Smooth muscle cell (in vitro differentiated cells): ENCODE measurements around the gene RCSD1. TPM values are rescaled to one million over a fixed set of nuclear protein-coding genes. Genes with fewer than 3 reads are reported as not detected.

Experiments
- DNase-seq: peaks from one replicate; lab custom pipeline; 2025; ENCODE audit not compliant: unreplicated experiment; lab: John Stamatoyannopoulos, UW
- H2AFZ ChIP-seq: fragments of 200-600 bp; sonication (generic); 2 replicates; pipeline ENCODE4 v1.6.0; 2016; ENCODE audit warnings: antibody characterized with exemption, low read depth, mild to moderate bottlenecking
- H3F3A ChIP-seq: fragments of 200-600 bp; sonication (generic); 2 replicates; pipeline ENCODE4 v1.6.0; 2017; ENCODE audit warnings: antibody characterized with exemption, low read depth
- H3K27ac ChIP-seq: fragments of 200-600 bp; sonication (generic); 2 replicates; pipeline ENCODE4 v1.5.1; 2016; ENCODE audit warnings: low read depth, mild to moderate bottlenecking
- H3K27me3 ChIP-seq: fragments of 200-600 bp; sonication (generic); 2 replicates; pipeline ENCODE4 v1.6.1; 2016; ENCODE audit warnings: low read depth, mild to moderate bottlenecking
- H3K36me3 ChIP-seq: fragments of 200-600 bp; sonication (generic); 2 replicates; pipeline ENCODE4 v1.5.1; 2016; ENCODE audit warnings: low read depth
- H3K4me1 ChIP-seq: fragments of 200-600 bp; sonication (generic); 2 replicates; pipeline ENCODE4 v1.5.1; 2016; ENCODE audit warnings: low read depth
- H3K4me2 ChIP-seq: fragments of 200-600 bp; sonication (generic); 2 replicates; pipeline ENCODE4 v1.6.0; 2016; ENCODE audit warnings: mild to moderate bottlenecking
- H3K4me3 ChIP-seq: fragments of 200-600 bp; sonication (generic); 2 replicates; pipeline ENCODE4 v1.5.1; 2016; ENCODE audit warnings: mild to moderate bottlenecking
- H3K79me2 ChIP-seq: fragments of 200-600 bp; sonication (generic); 2 replicates; pipeline ENCODE4 v1.6.0; 2016; ENCODE audit warnings: low read depth, mild to moderate bottlenecking
- H3K9ac ChIP-seq: fragments of 200-600 bp; sonication (generic); 2 replicates; pipeline ENCODE4 v1.6.0; 2016; ENCODE audit warnings: low read depth
- H3K9me3 ChIP-seq: fragments of 200-600 bp; sonication (generic); replicated peaks from 2 replicates; pipeline ENCODE4 v1.5.1; 2016; ENCODE audit warnings: low read depth
- H4K20me1 ChIP-seq: fragments of 200-600 bp; sonication (generic); 2 replicates; pipeline ENCODE4 v1.6.0; 2016; ENCODE audit warnings: low read depth
- CTCF ChIP-seq: fragments of 200-600 bp; sonication (generic); IDR thresholded peaks from 2 replicates; pipeline ENCODE4 v1.5.1; 2017; ENCODE audit warnings: borderline replicate concordance, mild to moderate bottlenecking, antibody characterized with exemption; ENCODE audit not compliant: insufficient read depth, poor library complexity, severe bottlenecking
- WGBS: methylation state at CpG from one replicate; pipeline ENCODE4 v1.1.7; 2016; ENCODE audit warnings: low lambda C conversion rate; 5-methylcytosine and 5-hydroxymethylcytosine counted together
- polyA plus RNA-seq: library from polyadenylated mRNA; unstranded; fragments of >200 nt; fragmentation: Nextera tagmentation; extraction: Ambion mirVana; gene quantifications from 2 replicates; pipeline ENCODE4 v1.2.1, GENCODE V29; 2016
- total RNA-seq: library from RNA; depleted of rRNA; stranded (reverse); fragments of >200 nt; gene quantifications from 2 replicates; pipeline ENCODE4 v1.2.3, GENCODE V29; 2014

RCSD1 gene
- total and polyA plus RNA-seq, 2 experiments from 2014 or later = 0.40 TPM; not detected in 1

GRCh38 chr1:167659450-167659849 is 29.4 kb downstream of the RCSD1 start:
- Histone ChIP-seq H3K36me3 (no peaks in the 10 kb centered on the region), H3K4me2 (no peak overlapping the region), H3K27me3 (no peaks in the 10 kb centered on the region), H3K4me1 (peaks cover 4% of the 10 kb centered on the region), H2AFZ (no peak overlapping the region), H3K27ac (no peak overlapping the region), H3F3A (no peaks in the 10 kb centered on the region), H3K9me3 (no peaks in the 10 kb centered on the region), H3K79me2 (no peaks in the 10 kb centered on the region), H3K9ac (no peak overlapping the region), H4K20me1 (no peaks in the 10 kb centered on the region), H3K4me3 (no peak overlapping the region)
- no peak for DNase-seq
- 43% methylated on average over 3 of the region's 3 CpGs for WGBS
- TF ChIP-seq CTCF = no peak

GRCh38 chr1:167659881-167660280 is 29.8 kb downstream of the RCSD1 start:
- Histone ChIP-seq H3K4me2 (no peak overlapping the region), H3K4me1 (peaks cover 4% of the 10 kb centered on the region)
- 88% methylated on average over 6 of the region's 6 CpGs for WGBS

GRCh38 chr1:167661527-167662426 is 31.7 kb downstream of the RCSD1 start:
- Histone ChIP-seq H2AFZ (no peak overlapping the region), H3K4me1 (no peaks in the 10 kb centered on the region)
- no peak for DNase-seq

More at GRCh38 chr1:167659881-167660280, 29.8 kb downstream of the RCSD1 start:
- Histone ChIP-seq H4K20me1 (no peaks in the 10 kb centered on the region), H3K36me3 (no peaks in the 10 kb centered on the region), H3K4me3 (no peak overlapping the region), H2AFZ (no peak overlapping the region), H3K27ac (no peak overlapping the region), H3F3A (no peaks in the 10 kb centered on the region), H3K79me2 (no peaks in the 10 kb centered on the region), H3K9ac (no peak overlapping the region), H3K27me3 (no peaks in the 10 kb centered on the region), H3K9me3 (no peaks in the 10 kb centered on the region)
- DNase-seq = no peak
- TF ChIP-seq CTCF = no peak

More at GRCh38 chr1:167661527-167662426, 31.7 kb downstream of the RCSD1 start:
- H3K4me2 ChIP-seq = no peak overlapping the region
- no peaks in the 10 kb centered on the region for H3K36me3 ChIP-seq
- H3K4me3 ChIP-seq = no peak overlapping the region
- no peaks in the 10 kb centered on the region for H4K20me1 ChIP-seq
- no peak overlapping the region for H3K27ac ChIP-seq
- no peaks in the 10 kb centered on the region for H3K79me2 ChIP-seq
- H3K9me3 ChIP-seq = no peaks in the 10 kb centered on the region
- H3F3A ChIP-seq = no peaks in the 10 kb centered on the region
- no peak for TF ChIP-seq CTCF
- H3K9ac ChIP-seq = no peak overlapping the region
- 61% methylated on average over 3 of the region's 3 CpGs for WGBS
- H3K27me3 ChIP-seq = no peaks in the 10 kb centered on the region
